Measurements from ENCODE around the gene CATSPERZ.

GRCh38 chr11:64254326-64254725, 45.8 kb upstream of the CATSPERZ start:
- no peak for TF ChIP-seq CTCF (IDR thresholded peaks at IDR 0.05)
- TF ChIP-seq POLR2A (IDR thresholded peaks at IDR 0.05), result no peak

Data from testis (tissue), 2 donors.